Activated CD8-positive, alpha-beta memory T cell treated with anti-CD3 and anti-CD28 coated beads, Interleukin-2, amount 50 U/mL, for 1 hour (primary cell): Measurements from ENCODE around the gene FILIP1.
A peak's percentile ranks its signal among the peaks of the same experiment; 100 is the strongest.

Experiments
- DNase-seq: peaks from one replicate; pipeline ENCODE4 v3.0.0-alpha.2; 2020; ENCODE audit errors: extremely low read depth

FILIP1 gene, protein sequence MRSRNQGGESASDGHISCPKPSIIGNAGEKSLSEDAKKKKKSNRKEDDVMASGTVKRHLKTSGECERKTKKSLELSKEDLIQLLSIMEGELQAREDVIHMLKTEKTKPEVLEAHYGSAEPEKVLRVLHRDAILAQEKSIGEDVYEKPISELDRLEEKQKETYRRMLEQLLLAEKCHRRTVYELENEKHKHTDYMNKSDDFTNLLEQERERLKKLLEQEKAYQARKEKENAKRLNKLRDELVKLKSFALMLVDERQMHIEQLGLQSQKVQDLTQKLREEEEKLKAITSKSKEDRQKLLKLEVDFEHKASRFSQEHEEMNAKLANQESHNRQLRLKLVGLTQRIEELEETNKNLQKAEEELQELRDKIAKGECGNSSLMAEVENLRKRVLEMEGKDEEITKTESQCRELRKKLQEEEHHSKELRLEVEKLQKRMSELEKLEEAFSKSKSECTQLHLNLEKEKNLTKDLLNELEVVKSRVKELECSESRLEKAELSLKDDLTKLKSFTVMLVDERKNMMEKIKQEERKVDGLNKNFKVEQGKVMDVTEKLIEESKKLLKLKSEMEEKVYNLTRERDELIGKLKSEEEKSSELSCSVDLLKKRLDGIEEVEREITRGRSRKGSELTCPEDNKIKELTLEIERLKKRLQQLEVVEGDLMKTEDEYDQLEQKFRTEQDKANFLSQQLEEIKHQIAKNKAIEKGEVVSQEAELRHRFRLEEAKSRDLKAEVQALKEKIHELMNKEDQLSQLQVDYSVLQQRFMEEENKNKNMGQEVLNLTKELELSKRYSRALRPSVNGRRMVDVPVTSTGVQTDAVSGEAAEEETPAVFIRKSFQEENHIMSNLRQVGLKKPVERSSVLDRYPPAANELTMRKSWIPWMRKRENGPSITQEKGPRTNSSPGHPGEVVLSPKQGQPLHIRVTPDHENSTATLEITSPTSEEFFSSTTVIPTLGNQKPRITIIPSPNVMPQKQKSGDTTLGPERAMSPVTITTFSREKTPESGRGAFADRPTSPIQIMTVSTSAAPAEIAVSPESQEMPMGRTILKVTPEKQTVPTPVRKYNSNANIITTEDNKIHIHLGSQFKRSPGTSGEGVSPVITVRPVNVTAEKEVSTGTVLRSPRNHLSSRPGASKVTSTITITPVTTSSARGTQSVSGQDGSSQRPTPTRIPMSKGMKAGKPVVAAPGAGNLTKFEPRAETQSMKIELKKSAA (N-terminal part only)

DNA sequence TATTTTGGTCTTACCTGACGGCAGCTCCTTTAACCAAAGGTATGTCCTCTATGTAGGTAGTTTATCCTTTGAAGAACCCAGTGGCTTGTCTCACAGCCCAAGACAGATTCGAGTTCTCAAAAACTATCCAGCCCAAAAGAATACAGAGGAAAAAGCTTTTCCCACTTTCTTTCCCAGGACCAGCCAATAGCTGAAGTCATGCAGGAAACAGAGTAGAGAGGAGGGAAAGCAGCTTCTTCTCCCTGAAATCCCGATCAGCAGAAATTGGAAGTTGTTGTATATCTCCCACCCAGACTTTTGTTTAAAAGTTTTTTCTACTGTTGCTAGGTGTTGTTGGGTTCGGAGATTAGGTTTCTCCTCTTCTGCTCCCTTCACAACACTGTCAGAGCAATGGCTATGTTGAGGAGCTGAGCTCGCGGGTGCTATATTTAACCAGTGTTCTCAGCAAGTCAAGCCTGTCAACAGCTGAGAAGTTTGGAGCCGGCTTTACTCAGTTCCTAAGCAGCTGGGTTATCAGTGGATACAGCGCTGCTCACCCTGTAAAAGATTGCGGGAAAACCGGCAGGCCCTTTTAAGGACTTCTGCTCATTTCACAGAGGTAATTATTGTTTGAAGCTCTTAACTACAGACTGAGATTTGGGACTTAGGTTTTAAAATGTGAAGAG lies at the start of gene FILIP1:
TSS of gene FILIP1 (minus strand) at position 401 of the 665 bp plus-strand sequence. CDS start 78,828 bp downstream, outside the sequence.
- no peak for DNase-seq

GRCh38 chr6:75543311-75543710 lies 49.7 kb upstream of the FILIP1 start:
- no peak for DNase-seq

GRCh38 chr6:75539136-75539535 lies 45.5 kb upstream of the FILIP1 start:
- no peak for DNase-seq

DNA sequence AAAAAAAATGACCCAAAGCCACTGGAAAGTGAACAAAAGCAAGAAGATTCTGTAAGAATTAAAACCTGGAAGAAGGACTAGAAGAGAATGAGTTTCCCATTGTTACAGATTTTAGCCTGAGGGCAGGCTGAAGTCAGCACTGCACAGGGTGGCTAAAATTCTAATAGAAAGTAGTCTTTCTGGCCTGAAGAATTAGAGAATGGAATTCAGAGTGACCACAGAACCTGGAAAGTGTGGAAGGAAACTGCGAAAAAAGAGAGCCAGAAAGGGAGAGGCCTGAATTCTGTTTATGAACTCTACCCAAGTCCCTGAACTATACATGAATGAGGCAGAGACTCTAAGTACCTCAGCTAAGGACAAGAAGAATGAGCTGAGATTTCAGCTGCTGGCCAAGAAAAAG lies 38.9 kb upstream of the FILIP1 start:
- no peak for DNase-seq

DNA sequence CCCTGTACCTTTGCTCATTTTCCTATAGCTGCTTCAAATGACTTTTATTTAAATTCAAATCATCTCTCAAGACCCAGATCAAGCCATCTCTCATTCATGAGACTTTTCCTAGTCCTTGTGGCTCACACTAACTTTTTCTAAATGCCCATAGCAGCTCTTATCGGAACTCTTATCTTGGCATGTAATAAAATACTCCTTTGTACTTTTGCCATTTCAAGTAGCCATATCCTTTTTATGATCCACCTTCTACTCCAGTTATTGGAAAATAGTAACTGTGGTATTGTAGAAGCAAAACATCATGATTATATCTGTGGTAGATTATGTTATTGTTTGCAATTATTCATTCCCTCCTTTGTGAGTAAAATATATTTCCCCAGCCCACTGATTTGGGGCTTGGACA lies 37.6 kb upstream of the FILIP1 start:
- no peak for DNase-seq

GRCh38 chr6:75530696-75531095 lies 37.1 kb upstream of the FILIP1 start:
- no peak for DNase-seq

GRCh38 chr6:75528423-75528822 lies 34.8 kb upstream of the FILIP1 start:
- no peak for DNase-seq

DNA sequence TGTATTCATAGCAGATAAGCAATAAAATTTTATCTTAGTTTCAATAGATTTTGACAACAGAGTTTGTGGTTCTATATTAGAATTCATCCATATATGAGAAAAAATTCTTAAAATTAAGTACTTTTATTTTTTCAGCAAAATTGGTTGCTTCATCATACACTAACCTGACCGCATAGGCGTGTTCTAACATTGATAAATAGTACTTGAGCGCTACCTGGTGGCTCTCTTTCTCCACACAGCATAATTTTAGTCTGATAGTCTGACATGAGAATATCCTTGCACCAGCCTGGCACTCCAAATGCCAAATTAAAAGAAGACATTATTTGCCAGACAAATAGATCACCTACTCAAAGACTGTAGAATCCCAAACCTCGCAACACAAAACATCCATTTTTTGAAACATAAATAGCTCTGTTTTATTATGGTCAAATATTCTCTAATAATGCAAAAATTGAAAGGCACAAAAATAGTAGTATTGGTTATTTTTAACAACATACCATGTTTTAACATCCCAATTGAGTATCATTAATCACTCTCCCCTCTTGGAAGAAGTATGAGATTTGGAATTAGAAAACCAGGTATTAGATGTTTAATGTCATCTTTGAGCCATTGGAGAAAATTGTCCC lies 33.0 kb upstream of the FILIP1 start:
- peak; percentile 3 for DNase-seq

GRCh38 chr6:75525682-75526081 lies 32.1 kb upstream of the FILIP1 start:
- DNase-seq = no peak

GRCh38 chr6:75524322-75524972 lies 30.8 kb upstream of the FILIP1 start:
- no peak for DNase-seq

- DNase-seq = no peak
These were observed 23.2 kb upstream of the FILIP1 start for GRCh38 chr6:75516757-75517156.

DNA sequence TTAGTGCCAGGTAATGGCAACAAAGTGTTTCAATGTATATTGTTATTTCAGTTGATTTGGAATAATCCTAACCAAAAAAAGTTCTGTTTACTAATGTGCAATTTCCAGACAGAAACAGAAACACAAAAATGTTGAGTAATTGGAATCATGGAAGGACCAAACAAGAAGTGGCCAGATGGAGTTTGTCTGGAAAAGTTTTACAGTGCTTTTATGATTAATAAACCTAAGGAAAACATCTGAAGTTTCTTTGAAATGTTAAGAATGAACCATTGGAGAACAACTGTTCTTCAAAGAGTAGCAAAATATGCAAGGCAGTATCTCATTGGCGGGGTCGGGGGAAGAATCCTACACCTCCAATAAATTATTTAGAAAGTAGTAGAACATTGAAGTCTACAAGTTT lies 19.0 kb upstream of the FILIP1 start:
- no peak for DNase-seq

GRCh38 chr6:75505424-75505823 lies 11.8 kb upstream of the FILIP1 start:
- DNase-seq = no peak

- no peak for DNase-seq
These were observed 11.0 kb upstream of the FILIP1 start for GRCh38 chr6:75504465-75505222.

DNA sequence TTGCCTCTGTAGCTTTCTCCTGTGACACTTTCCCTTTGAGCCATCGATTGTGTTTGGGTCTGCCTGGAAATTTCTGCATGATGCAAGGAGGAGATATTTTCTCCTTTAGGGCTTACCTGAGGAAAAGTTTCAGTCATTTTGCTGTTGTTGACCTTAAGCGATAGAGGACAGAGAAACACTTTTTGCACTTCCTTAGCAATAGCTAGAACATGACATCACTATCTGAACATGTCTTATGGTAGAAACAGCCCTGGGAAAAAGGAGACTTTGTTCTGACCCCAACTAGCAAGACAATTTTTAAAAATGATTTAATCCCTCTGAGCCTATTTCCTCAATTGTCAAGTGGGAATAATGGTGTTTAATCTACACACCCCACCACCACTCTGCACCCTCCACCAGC lies 9.7 kb upstream of the FILIP1 start:
- DNase-seq = no peak

DNA sequence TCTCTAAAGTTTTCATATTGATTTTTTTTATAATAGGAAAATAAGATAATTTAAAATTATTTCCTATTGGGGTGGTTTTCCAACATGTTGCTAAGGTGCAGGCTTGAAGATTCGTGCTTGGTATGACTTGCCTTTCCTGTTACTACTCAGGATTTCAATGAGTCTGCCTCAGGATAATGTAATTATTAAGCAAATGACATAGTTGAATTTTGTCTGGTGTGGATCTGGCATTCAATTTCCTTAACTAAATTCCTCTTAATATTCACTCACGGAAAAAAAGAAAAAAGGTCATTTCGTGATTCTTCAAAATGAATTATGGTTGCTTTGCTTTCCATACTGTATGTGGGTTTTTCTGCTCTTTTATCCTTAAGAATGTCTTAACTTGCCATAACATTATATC lies 9.3 kb upstream of the FILIP1 start:
- DNase-seq = no peak

DNA sequence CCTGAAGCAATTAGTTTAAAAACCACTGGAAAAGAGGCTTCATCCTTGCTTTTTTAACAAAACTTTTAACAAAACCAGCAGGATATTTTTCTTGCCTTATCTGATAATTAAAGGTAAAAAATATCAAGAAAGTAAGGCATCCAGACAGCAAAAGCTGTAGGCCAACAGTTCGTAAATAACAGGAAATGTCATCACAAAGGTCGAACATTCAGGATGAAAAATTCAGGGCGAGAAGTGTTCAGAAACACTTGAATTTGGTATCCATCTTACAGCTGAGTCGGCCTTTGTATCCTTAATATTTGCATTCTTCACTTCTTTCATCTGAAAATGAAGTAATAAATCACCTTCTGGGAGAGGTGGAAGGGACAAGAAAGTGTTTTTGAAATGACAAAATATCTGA lies 8.2 kb upstream of the FILIP1 start:
- DNase-seq = no peak

GRCh38 chr6:75499640-75500039 lies 6.0 kb upstream of the FILIP1 start:
- no peak for DNase-seq

DNA sequence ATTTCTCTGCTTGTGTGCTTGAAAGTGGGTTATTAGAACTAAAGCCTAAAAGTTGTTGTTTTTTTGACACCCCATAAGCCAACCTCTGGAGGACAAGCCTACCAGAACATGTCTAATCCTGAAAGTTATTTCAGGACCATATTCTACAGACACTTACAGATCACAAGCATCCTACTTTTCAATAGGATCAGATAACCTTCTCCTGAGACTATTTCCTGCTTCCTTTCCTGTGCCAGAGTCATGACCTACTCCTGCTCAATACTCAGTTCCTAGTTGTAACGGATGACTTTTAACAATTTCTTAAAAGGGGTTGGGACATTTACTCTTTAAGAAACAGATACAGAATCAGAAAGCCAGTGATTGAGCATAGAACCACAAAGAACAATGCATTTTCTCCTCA lies 5.3 kb upstream of the FILIP1 start:
- no peak for DNase-seq

DNA sequence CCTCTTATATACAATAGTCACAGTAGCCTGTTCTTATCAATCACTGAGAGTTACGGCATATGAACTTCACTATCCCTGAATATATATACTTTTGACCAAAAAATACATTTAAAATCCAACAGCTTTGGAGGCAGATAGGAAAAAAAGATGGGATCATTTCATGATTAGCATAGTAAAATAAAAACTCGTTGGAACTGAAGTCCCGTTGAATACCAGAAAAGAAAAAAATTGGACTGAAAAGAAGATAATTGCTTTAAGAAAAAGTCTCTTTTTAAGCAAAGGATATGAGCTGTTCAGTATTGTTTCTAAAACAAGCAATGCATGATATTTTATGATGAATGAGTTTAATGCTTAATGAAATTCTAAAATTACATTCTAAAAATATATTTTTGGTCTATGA lies 4.4 kb upstream of the FILIP1 start:
- DNase-seq = no peak
